DOHH2 (cell line): ENCODE results near the gene APBB3.

ENCODE experiments used
- H3F3A ChIP-seq: fragments of 200-600 bp; sonication (generic), shearing (Covaris generic); 2 replicates; pipeline ENCODE4 v1.6.0; 2016; ENCODE audit warnings: antibody characterized with exemption, mild to moderate bottlenecking; ENCODE audit not compliant: control insufficient read depth, insufficient read depth
- H3K27ac ChIP-seq: fragments of 200-600 bp; sonication (generic); 2 replicates; pipeline ENCODE4 v1.5.1; 2014; ENCODE audit warnings: low read depth, mild to moderate bottlenecking, low read length, moderate library complexity
- H3K27me3 ChIP-seq: fragments of 200-600 bp; sonication (generic); 2 replicates; pipeline ENCODE4 v1.6.1; 2014; ENCODE audit warnings: mild to moderate bottlenecking, low read length, mixed read lengths; ENCODE audit not compliant: control insufficient read depth
- H3K36me3 ChIP-seq: fragments of 200-600 bp; sonication (generic); 2 replicates; pipeline ENCODE4 v1.6.1; 2014; ENCODE audit warnings: mild to moderate bottlenecking, low read length, moderate library complexity, mixed read lengths; ENCODE audit not compliant: control insufficient read depth
- H3K4me1 ChIP-seq: fragments of 200-600 bp; sonication (generic); 2 replicates; pipeline ENCODE4 v1.6.1; 2014; ENCODE audit warnings: mild to moderate bottlenecking, low read length, mixed read lengths; ENCODE audit not compliant: control insufficient read depth
- H3K4me2 ChIP-seq: fragments of 200-600 bp; sonication (generic); 2 replicates; pipeline ENCODE4 v1.6.0; 2014; ENCODE audit warnings: mild to moderate bottlenecking, low read length, moderate library complexity
- H3K4me3 ChIP-seq: fragments of 200-600 bp; sonication (generic); 2 replicates; pipeline ENCODE4 v1.5.1; 2014; ENCODE audit warnings: mild to moderate bottlenecking, low read length, mixed read lengths
- H3K79me2 ChIP-seq: fragments of 200-600 bp; sonication (generic); 2 replicates; pipeline ENCODE4 v1.6.1; 2014; ENCODE audit warnings: mild to moderate bottlenecking, low read length, mixed read lengths; ENCODE audit not compliant: control insufficient read depth
- H3K9me2 ChIP-seq: fragments of 200-600 bp; sonication (generic); replicated peaks from 2 replicates; pipeline ENCODE4 v1.6.1; 2014; ENCODE audit warnings: mild to moderate bottlenecking, low read length, mixed read lengths; ENCODE audit not compliant: control insufficient read depth
- H3K9me3 ChIP-seq: fragments of 200-600 bp; sonication (generic); 2 replicates; pipeline ENCODE4 v1.6.1; 2014; ENCODE audit warnings: antibody characterized with exemption, low read length, mixed read lengths; ENCODE audit not compliant: control insufficient read depth, insufficient read depth
- H4K20me1 ChIP-seq: fragments of 200-600 bp; sonication (generic); 2 replicates; pipeline ENCODE4 v1.6.0; 2014; ENCODE audit warnings: low read depth, mild to moderate bottlenecking, antibody characterized with exemption, low read length, moderate library complexity; ENCODE audit not compliant: control insufficient read depth, insufficient read depth
- EZH2phosphoT487 ChIP-seq: fragments of 200-600 bp; sonication (generic); IDR thresholded peaks from 2 replicates; pipeline ENCODE4 v1.6.1; 2017; ENCODE audit warnings: borderline replicate concordance, mild to moderate bottlenecking, antibody characterized with exemption, low read length, moderate library complexity, mixed read lengths
- TF ChIP-seq, protein P1 (sequence below): fragments of 200-600 bp; sonication (generic); IDR thresholded peaks from one replicate; pipeline ENCODE4 v1.5.1; 2014; ENCODE audit warnings: antibody characterized with exemption, mild to moderate bottlenecking, low read depth, low read length; ENCODE audit not compliant: poor library complexity, severe bottlenecking

The APBB3 gene

DNA sequence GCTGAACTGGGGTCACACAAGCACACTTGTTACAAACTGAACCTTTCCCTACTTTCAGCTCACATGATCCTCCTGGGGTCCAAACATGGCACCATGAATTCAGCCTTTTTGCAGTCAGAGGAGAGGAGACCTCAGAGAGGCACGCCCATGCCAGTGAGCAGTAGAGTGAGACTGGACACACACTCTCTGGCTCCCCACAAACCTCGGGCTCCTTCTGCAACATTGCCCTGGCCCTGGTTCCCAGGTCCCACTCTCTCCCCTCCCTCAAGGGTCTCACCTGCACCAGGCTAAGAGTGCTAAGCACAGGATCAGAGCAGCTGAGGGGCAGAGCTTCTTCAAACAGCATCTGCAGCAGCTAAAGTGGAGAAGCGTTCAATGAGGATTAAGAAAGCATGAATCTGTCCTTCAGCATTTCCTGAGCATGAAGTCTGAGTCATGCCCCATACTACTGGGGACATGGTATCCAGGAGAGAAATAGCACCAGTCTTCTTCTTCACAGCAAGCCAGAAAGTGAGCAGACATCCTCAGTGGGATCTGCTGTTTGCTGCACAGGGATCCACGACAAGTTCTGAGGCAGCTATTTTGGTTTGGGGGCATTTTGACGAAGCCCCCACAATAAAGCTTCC, 27.5 kb upstream of the APBB3 start:
- no peaks in the 10 kb centered on the region for H4K20me1 ChIP-seq
- no peaks in the 10 kb centered on the region for H3K9me3 ChIP-seq
- H3K27me3 ChIP-seq = peaks cover 14% of the 10 kb centered on the region
- no peaks in the 10 kb centered on the region for H3K36me3 ChIP-seq
- no peak for TF ChIP-seq EZH2phosphoT487
- TF ChIP-seq, protein P1, sequence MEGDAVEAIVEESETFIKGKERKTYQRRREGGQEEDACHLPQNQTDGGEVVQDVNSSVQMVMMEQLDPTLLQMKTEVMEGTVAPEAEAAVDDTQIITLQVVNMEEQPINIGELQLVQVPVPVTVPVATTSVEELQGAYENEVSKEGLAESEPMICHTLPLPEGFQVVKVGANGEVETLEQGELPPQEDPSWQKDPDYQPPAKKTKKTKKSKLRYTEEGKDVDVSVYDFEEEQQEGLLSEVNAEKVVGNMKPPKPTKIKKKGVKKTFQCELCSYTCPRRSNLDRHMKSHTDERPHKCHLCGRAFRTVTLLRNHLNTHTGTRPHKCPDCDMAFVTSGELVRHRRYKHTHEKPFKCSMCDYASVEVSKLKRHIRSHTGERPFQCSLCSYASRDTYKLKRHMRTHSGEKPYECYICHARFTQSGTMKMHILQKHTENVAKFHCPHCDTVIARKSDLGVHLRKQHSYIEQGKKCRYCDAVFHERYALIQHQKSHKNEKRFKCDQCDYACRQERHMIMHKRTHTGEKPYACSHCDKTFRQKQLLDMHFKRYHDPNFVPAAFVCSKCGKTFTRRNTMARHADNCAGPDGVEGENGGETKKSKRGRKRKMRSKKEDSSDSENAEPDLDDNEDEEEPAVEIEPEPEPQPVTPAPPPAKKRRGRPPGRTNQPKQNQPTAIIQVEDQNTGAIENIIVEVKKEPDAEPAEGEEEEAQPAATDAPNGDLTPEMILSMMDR = no peak
- H3K4me1 ChIP-seq = no peaks in the 10 kb centered on the region
- no peak overlapping the region for H3K4me3 ChIP-seq
- H3K4me2 ChIP-seq = no peak overlapping the region
- H3K9me2 ChIP-seq = no peaks in the 10 kb centered on the region
- no peaks in the 10 kb centered on the region for H3F3A ChIP-seq
- no peaks in the 10 kb centered on the region for H3K79me2 ChIP-seq
- no peak overlapping the region for H3K27ac ChIP-seq

DNA sequence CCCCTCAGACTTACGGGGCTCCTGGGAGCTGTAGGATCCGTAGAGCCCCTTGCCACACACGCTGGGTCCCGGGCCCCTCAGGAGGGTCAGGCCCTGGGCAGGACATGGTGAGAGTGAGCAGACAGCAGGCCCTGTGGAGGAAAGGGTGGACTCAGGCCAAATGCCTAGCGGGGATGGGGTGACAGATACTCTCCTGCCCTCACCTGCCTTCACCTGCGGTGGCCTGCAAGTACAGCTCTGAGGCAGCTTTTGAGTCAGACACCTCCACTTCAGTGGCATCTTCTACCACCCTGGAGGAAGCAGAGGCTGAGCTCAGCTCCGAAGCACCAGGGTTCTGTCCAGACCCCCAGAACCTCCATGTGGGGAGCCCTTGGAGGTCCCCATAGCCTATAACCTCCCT, 26.5 kb upstream of the APBB3 start:
- H3K4me3 ChIP-seq = no peak overlapping the region
- H3K4me2 ChIP-seq = no peak overlapping the region
- TF ChIP-seq EZH2phosphoT487 = no peak
- TF ChIP-seq, protein P1 = no peak
- H3K27me3 ChIP-seq = peaks cover 11% of the 10 kb centered on the region
- H3K36me3 ChIP-seq = no peaks in the 10 kb centered on the region
- H3K27ac ChIP-seq = no peak overlapping the region
- H3F3A ChIP-seq = no peaks in the 10 kb centered on the region
- no peaks in the 10 kb centered on the region for H4K20me1 ChIP-seq
- no peaks in the 10 kb centered on the region for H3K9me3 ChIP-seq
- H3K9me2 ChIP-seq = no peaks in the 10 kb centered on the region
- no peaks in the 10 kb centered on the region for H3K79me2 ChIP-seq
- H3K4me1 ChIP-seq = no peaks in the 10 kb centered on the region

DNA sequence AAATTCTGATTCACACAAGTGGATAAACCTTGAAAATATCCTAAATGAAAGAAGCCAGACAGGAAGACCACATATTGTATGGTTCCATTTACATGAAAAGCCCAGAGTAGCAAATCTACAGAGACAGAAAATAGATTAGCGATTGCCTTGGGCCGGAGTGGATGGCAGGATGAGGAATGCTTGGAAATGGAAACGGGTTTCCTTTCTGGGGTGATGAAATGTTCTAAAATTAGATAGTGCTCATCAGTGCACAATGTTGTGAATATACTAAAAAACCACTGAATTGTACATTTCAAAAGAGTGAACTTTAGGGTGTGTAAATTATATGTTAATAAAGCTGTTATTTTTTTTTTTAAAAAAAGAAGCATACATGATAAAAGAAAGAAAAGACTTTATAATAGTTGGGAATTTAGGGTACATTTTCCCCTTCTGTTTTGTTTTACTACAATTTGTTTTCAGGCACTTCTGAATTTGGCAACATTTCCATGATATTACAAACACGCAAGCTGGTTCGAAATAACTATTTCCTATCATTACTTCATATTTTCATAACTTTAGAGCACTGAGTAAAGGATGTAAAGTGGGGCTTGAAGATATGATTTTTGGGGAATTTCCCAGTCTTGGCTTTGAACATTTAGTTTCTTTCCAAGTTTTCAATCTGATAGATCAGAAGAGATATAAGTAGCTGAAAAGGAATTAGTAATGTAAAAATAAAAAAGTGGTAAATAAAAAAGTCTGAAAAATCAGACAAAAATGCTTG, 24.1 kb upstream of the APBB3 start:
- Histone ChIP-seq H4K20me1 (no peaks in the 10 kb centered on the region), H3K36me3 (no peaks in the 10 kb centered on the region), H3K4me3 (no peak overlapping the region), H3K4me1 (no peaks in the 10 kb centered on the region), H3F3A (no peaks in the 10 kb centered on the region), H3K4me2 (no peak overlapping the region), H3K79me2 (no peaks in the 10 kb centered on the region), H3K27me3 (peaks cover 11% of the 10 kb centered on the region), H3K9me3 (no peaks in the 10 kb centered on the region), H3K27ac (no peak overlapping the region), H3K9me2 (no peaks in the 10 kb centered on the region)
- no peak for TF ChIP-seq EZH2phosphoT487
- TF ChIP-seq, protein P1 = no peak
